GM21737 (cell line): Measurements from ENCODE around the gene STAT3.
A peak's percentile ranks its signal among the peaks of the same experiment; 100 is the strongest.
"Not testable (repeated sequence)": the region's sequence is repeated elsewhere in the genome, so short reads cannot be mapped to it uniquely, and the experiment has no call there.

ENCODE experiments used
- ATAC-seq: cut with Tn5 transposase; IDR thresholded peaks from one replicate; pipeline ENCODE4 v1.9.1; 2021; ENCODE audit warnings: mild to moderate bottlenecking, moderate library complexity; ENCODE audit not compliant: unreplicated experiment

STAT3 gene

GRCh38 chr17:42388381-42389134 is at the start of gene STAT3:
Gene STAT3 (minus strand): TSS chr17:42388442. CDS start chr17:42348516, 39,926 bp downstream.
- peak; percentile 80 for ATAC-seq

GRCh38 chr17:42436391-42436790 is 48.1 kb upstream of the STAT3 start:
- ATAC-seq: no peak

- no peak for ATAC-seq
Observed at GRCh38 chr17:42431758-42432161, 43.5 kb upstream of the STAT3 start.

GRCh38 chr17:42429726-42430447 is 41.6 kb upstream of the STAT3 start:
- no peak for ATAC-seq

- no peak for ATAC-seq
Observed at GRCh38 chr17:42428141-42428944, 40.1 kb upstream of the STAT3 start.

- ATAC-seq: no peak
Observed at GRCh38 chr17:42424991-42425610, 36.9 kb upstream of the STAT3 start.

GRCh38 chr17:42423766-42424165 is 35.5 kb upstream of the STAT3 start:
- no peak for ATAC-seq

GRCh38 chr17:42422958-42423712 is 34.9 kb upstream of the STAT3 start, which contains the start of gene CAVIN1:
Gene CAVIN1 (minus strand): TSS chr17:42423256. CDS start chr17:42423097, 159 bp downstream.
- no peak for ATAC-seq

GRCh38 chr17:42422412-42422957 is 34.2 kb upstream of the STAT3 start:
- ATAC-seq: no peak

- no peak for ATAC-seq
Observed at GRCh38 chr17:42421507-42422338, 33.5 kb upstream of the STAT3 start.

- no peak for ATAC-seq
Observed at GRCh38 chr17:42421136-42421506, 32.9 kb upstream of the STAT3 start.

- not testable (repeated sequence) for ATAC-seq
Observed at GRCh38 chr17:42417981-42418380, 29.7 kb upstream of the STAT3 start.

- no peak for ATAC-seq
Observed at GRCh38 chr17:42414704-42415409, 26.6 kb upstream of the STAT3 start.

- ATAC-seq: no peak
Observed at GRCh38 chr17:42413464-42414040, 25.3 kb upstream of the STAT3 start.

- ATAC-seq: no peak
Observed at GRCh38 chr17:42411905-42412679, 23.9 kb upstream of the STAT3 start.

- ATAC-seq: no peak
Observed at GRCh38 chr17:42411361-42411760, 23.1 kb upstream of the STAT3 start.

GRCh38 chr17:42410319-42410685 is 22.1 kb upstream of the STAT3 start:
- no peak for ATAC-seq
